Astrocyte of the spinal cord (primary cell): ENCODE measurements around the gene SLIT3.
"Not testable (repeated sequence)": the region's sequence is repeated elsewhere in the genome, so short reads cannot be mapped to it uniquely, and the experiment has no call there.

Experiments used
- DNase-seq: peaks from one replicate; pipeline ENCODE4 v3.0.0; 2011; ENCODE audit warnings: low read depth, low spot score
- H3K4me3 ChIP-seq: 2 replicates; pipeline ENCODE4 v1.5.1; 2011; ENCODE audit warnings: low read depth, mild to moderate bottlenecking, low read length, moderate library complexity
- in situ Hi-C: cut with HindIII; loops from 2 replicates; pipeline ENCODE4 v1.10.0; 2017; ENCODE audit warnings: low sequenced_read_pairs
- TF ChIP-seq, protein P1 (sequence below): IDR thresholded peaks from 2 replicates; pipeline ENCODE4 v1.5.1; 2012; ENCODE audit warnings: low read depth, mild to moderate bottlenecking, low read length, inconsistent platforms

SLIT3 gene

DNA sequence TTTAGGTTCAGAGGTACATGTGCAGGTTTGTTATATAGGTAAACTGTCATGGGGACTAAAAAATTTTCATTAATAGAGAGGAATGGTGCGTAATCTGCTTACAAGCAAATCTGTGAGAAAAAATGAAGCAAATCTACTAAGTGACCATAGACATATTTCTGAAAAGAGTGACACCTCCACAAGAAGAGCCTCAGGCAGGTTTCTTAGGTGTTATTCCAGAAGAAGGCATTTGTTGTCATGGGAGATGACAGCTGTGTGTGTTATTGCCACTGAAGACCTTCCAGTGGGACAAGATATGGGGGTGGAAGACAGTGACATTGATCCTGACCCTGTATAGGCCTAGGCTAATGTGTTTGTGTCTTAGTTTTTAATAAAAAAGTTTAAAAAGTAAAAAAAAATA lies 652.9 kb downstream of the SLIT3 start:
- TF ChIP-seq, protein P1, sequence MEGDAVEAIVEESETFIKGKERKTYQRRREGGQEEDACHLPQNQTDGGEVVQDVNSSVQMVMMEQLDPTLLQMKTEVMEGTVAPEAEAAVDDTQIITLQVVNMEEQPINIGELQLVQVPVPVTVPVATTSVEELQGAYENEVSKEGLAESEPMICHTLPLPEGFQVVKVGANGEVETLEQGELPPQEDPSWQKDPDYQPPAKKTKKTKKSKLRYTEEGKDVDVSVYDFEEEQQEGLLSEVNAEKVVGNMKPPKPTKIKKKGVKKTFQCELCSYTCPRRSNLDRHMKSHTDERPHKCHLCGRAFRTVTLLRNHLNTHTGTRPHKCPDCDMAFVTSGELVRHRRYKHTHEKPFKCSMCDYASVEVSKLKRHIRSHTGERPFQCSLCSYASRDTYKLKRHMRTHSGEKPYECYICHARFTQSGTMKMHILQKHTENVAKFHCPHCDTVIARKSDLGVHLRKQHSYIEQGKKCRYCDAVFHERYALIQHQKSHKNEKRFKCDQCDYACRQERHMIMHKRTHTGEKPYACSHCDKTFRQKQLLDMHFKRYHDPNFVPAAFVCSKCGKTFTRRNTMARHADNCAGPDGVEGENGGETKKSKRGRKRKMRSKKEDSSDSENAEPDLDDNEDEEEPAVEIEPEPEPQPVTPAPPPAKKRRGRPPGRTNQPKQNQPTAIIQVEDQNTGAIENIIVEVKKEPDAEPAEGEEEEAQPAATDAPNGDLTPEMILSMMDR: no peak
- in situ Hi-C loops: no loop called here
- no peak for DNase-seq
- H3K4me3 ChIP-seq: no peak overlapping the region

DNA sequence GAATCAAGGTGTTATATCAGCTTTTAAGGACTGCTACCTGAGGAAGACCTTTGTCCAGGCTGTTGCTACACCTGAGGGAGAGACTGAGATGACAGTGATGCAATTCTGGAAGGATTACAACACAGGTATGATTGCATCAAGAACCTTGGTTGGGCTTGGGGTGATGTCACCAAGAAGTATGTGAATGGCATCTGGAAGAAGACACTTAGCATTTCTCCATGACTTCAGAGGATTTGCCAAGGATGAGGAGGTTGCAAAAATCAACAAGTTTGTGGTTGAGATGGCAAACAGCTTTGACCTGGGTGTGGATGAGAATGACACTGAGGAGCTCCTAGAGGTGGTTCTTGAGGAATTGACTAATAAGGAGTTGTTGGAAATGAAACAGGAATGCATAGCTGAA lies 653.9 kb downstream of the SLIT3 start:
- no peak for DNase-seq
- TF ChIP-seq, protein P1: no peak
- no peak overlapping the region for H3K4me3 ChIP-seq
- in situ Hi-C loops: no loop called here

DNA sequence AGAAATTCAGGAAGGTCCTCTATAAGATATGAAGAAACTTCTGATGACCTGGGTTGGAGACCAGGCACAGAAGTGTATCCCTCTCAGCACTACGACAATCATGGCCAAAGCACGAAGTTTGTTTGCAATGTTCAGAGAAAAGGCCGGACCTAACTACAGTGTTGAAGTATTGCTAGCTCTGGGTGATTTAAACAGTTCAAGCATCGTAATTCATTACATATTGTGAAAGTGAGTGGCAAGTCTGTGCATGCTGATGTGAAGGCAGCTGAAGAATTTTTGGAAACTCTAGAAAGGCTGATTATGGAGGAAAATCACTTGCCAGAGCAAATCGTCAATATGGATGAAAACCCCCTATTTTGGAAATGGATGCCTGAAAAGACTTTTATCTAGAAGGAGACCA lies 654.6 kb downstream of the SLIT3 start:
- in situ Hi-C loops: no loop called here
- H3K4me3 ChIP-seq: no peak overlapping the region
- TF ChIP-seq, protein P1: no peak
- no peak for DNase-seq

DNA sequence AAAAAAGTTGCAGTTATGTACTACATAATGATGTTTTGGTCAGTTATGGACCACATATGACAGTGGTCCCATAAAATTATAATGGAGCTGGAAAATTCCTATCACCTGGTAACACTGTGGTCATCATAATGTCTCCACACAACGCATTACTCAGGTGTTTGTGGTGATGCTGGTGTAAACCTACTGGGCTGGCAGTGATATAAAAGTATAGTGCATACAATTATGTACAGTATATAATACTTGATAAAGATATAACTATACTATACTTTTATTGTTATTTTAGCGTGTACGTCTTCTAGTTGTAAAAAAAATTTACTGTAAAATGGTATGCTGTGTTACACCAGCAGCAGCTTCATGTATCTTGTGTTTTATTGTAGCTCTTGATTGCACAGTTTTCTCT lies 655.7 kb downstream of the SLIT3 start:
- DNase-seq: no peak
- H3K4me3 ChIP-seq: no peak overlapping the region
- TF ChIP-seq, protein P1: no peak
- in situ Hi-C loops: no loop called here

GRCh38 chr5:168642019-168642418 lies 658.9 kb downstream of the SLIT3 start:
- H3K4me3 ChIP-seq: no peak overlapping the region
- TF ChIP-seq, protein P1: no peak
- no peak for DNase-seq
- in situ Hi-C loops: no loop called here

GRCh38 chr5:168638846-168639245 lies 662.1 kb downstream of the SLIT3 start:
- DNase-seq, in situ Hi-C loops, H3K4me3 ChIP-seq: not testable (repeated sequence)

GRCh38 chr5:168637793-168638192 lies 663.1 kb downstream of the SLIT3 start:
- in situ Hi-C loops: no loop called here
- no peak overlapping the region for H3K4me3 ChIP-seq
- TF ChIP-seq, protein P1: no peak
- no peak for DNase-seq
